GM04503 (cell line): ENCODE measurements around the gene RAB40C.

Source experiments
- DNase-seq: peaks from one replicate; pipeline ENCODE4 v3.0.0-alpha.2; 2012; ENCODE audit warnings: low read depth

RAB40C gene

GRCh38 chr16:632486-633335 lies 42.8 kb downstream of the RAB40C start:
- DNase-seq = no peak

DNA sequence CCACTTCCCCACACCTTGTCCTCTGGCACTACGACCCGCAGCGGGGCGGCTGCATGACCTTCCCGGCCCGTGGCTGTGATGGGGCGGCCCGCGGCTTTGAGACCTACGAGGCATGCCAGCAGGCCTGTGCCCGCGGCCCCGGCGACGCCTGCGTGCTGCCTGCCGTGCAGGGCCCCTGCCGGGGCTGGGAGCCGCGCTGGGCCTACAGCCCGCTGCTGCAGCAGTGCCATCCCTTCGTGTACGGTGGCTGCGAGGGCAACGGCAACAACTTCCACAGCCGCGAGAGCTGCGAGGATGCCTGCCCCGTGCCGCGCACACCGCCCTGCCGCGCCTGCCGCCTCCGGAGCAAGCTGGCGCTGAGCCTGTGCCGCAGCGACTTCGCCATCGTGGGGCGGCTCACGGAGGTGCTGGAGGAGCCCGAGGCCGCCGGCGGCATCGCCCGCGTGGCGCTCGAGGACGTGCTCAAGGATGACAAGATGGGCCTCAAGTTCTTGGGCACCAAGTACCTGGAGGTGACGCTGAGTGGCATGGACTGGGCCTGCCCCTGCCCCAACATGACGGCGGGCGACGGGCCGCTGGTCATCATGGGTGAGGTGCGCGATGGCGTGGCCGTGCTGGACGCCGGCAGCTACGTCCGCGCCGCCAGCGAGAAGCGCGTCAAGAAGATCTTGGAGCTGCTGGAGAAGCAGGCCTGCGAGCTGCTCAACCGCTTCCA lies 43.6 kb downstream of the RAB40C start:
- DNase-seq = no peak

GRCh38 chr16:634051-634670 lies 44.3 kb downstream of the RAB40C start:
- no peak for DNase-seq

- DNase-seq = no peak
These were observed 45.1 kb downstream of the RAB40C start for GRCh38 chr16:634996-635395.

- DNase-seq = no peak
These were observed 45.8 kb downstream of the RAB40C start for GRCh38 chr16:635573-636205.

GRCh38 chr16:636206-637080 lies 46.6 kb downstream of the RAB40C start, which contains the start of gene METTL26:
METTL26 (minus strand) TSS chr16:636305; CDS start chr16:636290, 15 bp downstream.
- DNase-seq = peak; percentile 63

GRCh38 chr16:637081-638018 lies 47.5 kb downstream of the RAB40C start:
- DNase-seq = no peak

GRCh38 chr16:638034-638543 lies 48.2 kb downstream of the RAB40C start:
- DNase-seq = no peak

DNA sequence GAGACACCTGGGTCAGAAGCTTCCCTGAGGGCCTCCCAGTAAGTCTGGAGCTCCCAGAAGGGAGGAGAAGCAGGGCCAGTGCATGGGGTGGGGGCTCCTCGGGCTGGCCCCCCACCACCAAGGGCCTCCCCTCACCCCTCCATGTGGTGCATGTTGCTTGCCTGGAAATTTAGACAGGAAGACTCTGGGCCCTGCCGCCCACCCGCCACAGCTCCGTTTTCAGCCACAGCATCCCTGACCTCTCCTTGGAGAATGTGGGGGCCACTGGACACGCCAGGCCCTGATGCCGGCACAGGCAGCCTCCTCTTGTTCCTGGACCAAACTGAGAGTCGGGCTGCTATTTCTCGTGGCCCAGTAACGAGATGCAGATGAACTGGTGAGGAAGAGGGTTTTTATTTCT lies 49.0 kb downstream of the RAB40C start:
- no peak for DNase-seq

GRCh38 chr16:640614-641013 lies 50.7 kb downstream of the RAB40C start:
- DNase-seq = no peak

DNA sequence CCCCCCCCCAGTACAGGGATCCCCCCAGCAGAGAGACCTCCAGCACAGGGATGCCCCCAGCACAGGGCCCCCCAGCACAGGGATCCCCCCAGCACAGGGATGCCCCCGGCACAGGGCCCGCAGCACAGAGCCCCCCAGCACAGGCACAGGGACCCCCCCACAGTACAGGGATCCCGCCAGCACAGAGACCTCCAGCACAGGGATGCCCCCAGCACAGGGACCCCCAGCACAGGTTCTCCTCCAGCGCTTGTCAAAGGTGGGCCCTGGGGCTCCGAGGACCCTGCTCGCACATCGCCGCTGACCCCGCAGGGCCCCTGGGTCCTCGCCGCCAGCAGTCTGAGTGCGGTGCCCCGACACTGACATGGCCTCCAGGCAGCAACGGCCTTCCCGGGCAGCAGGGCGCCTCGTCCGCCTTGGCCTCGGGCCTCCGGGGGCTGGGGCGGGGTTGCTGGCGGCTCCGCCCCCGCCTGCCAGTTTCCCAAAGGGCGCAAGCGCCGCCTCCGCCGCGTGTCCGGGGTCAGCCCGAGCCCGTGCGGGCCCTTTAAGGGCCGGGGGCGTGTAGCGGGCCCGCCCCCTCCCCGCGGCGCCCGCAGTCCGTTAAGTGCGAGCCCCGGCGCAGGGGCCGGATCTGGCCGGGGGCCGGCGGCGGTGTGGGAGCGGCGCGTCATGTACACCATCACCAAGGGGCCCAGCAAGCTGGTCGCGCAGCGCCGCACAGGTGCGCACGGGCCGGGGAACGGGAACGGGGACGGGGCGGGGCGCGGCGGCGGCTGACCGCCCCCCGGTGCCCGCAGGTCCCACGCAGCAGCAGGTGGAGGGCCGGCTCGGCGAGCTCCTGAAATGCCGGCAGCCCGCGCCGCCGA lies 51.7 kb downstream of the RAB40C start, which contains the start of gene MCRIP2:
TSS of gene MCRIP2 (plus strand) at position 503 of the 863 bp plus-strand sequence. CDS start at position 667, 164 bp downstream.
- no peak for DNase-seq

DNA sequence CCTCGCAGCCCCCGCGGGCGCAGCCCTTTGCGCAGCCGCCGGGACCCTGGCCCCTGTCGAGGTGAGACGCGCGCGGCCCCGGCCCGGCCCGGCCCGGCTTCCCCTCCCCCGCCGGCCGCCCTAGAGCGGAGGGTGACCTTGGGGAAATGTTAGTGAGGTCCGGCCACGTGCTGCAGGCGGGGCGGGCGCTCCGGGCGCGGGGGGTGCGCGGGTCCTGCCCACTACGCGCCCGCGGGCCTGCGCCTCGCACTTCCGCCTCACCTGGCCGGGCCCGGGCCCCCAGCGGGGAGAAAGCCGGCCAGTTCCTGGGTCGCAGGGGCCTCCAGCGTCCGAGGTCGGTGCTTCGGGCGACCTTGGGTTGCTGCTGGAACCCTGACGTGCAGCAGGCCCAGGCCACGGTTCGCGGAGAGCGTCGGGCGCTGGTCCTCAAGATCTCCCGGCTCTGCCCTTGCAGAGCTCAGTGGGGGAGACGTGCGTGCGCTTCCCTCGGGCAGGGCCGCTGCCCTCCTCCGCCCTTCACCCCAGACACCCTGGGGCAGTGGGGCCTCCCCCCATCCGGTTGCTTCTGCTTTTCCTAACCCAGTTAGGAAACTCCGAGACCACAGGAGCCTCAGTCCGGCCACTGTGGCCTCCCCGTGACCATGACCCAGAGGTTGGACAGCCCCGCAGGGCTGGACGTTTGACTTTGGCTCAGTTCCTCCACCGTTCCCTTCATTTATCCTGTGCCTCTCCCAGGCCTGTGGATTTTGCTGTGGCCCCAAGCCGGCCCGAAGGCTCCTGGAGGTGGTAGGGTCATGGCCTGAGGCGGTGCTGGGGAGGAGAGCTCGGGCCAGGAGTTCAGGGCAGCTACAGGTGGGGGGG lies 52.6 kb downstream of the RAB40C start:
- DNase-seq = no peak

- no peak for DNase-seq
These were observed 53.1 kb downstream of the RAB40C start for GRCh38 chr16:643050-643368.

- no peak for DNase-seq
These were observed 54.7 kb downstream of the RAB40C start for GRCh38 chr16:644556-644955.

DNA sequence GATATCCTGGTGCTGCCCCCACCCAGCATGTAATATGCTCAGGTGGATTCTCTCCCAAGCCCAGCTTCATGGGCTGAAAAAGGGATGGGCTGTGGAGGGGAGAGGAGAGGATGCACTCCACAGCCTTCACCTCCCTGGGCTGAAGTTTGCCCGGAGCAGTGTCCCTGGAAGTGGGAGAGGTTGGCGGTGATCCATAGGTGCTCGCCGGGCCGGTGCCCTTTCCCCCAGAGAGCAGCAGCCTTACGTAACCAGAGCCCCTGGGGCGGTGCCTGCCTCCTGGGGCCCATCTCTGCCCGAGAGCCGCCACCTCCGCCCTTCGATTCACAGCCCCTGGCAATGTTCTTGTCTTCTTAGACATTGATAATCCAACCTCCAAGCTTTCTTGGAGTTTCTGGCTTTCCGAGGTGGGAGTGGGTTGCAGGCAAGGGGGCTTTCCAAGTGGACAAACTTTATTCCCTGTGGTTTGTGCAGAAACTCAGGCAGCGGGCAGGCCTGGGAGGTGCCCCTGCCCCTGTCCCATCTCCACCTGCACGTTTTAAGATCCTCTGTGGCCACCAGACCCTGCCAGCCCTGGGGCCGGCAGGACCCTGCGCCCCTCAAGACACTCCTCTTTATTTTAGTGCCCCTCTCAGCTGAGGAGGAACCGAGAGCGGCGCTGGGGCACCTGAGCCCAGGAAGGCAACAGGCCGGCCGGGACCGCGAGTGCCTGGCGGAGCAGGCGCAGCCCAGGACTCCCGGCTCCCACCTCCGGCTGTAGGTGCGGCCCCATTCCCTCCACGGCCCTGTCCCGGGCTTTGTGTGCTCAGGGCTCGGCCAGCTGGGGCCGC lies 56.2 kb downstream of the RAB40C start:
- DNase-seq = no peak

DNA sequence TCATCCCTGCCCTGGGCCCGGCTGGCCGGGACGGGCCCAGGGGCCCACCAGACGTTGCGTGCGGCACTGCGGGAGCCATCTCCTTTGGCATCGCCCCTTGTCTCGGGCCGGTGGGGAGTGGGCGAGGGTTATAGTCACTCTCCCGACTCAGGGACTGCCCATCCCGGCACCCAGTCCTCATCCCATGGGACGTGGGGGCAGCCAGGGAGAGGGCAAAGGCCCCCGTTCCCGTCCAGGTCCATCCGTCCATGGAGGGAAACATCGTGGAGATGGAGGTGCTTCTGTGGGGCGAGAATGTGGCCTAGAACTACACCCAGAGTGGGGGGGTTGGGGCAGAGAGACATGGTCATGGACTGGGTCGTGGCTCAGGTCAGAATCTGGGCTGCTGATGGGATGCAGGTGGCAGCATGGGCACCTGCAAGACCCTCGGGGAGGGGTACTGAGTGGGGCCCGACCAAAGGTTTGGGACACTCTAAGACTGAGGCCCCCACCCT lies 56.9 kb downstream of the RAB40C start:
- DNase-seq = no peak
